HL-60 (cell line): ENCODE measurements around the gene PIGZ.

ENCODE experiments used
- DNase-seq, 2 experiments: peaks; one replicate each; pipeline ENCODE4 v3.0.0-alpha.2; 2010 to 2020; ENCODE audit warnings: low read depth in 1 of 2, low spot score in 1 of 2
- H3K27ac ChIP-seq: fragments of 250-450 bp; sonication (Bioruptor Pico); replicated peaks from 2 replicates; pipeline ENCODE4 v1.5.1; 2020; ENCODE audit warnings: mild to moderate bottlenecking, moderate library complexity
- H3K27me3 ChIP-seq: fragments of 250-450 bp; sonication (Bioruptor Pico); 2 replicates; pipeline ENCODE4 v1.5.1; 2021; ENCODE audit warnings: mild to moderate bottlenecking, moderate library complexity; ENCODE audit not compliant: insufficient read depth, poor library complexity, severe bottlenecking
- H3K4me3 ChIP-seq: replicated peaks from 2 replicates; pipeline ENCODE4 v1.5.1; 2011; ENCODE audit warnings: mild to moderate bottlenecking, control low read depth, low read length; ENCODE audit not compliant: insufficient read depth
- GABPA ChIP-seq: IDR thresholded peaks from 2 replicates; pipeline ENCODE4 v1.6.1; 2012; ENCODE audit warnings: low read depth
- POLR2AphosphoS5 ChIP-seq: IDR thresholded peaks from 2 replicates; pipeline ENCODE4 v1.6.1; 2012; ENCODE audit warnings: low read depth
- SPI1 ChIP-seq: IDR thresholded peaks from 2 replicates; pipeline ENCODE4 v1.6.1; 2012; ENCODE audit warnings: low read depth, mild to moderate bottlenecking, borderline replicate concordance
- TF ChIP-seq, protein P1 (sequence below): IDR thresholded peaks from one replicate; pipeline ENCODE4 v1.5.1; 2011; ENCODE audit warnings: low read length, control low read depth, inconsistent platforms; ENCODE audit not compliant: insufficient read depth
- TF ChIP-seq, protein P2 (sequence below): IDR thresholded peaks from 2 replicates; pipeline ENCODE4 v1.6.1; 2012; ENCODE audit warnings: low read depth; ENCODE audit not compliant: insufficient replicate concordance

The PIGZ gene

DNA sequence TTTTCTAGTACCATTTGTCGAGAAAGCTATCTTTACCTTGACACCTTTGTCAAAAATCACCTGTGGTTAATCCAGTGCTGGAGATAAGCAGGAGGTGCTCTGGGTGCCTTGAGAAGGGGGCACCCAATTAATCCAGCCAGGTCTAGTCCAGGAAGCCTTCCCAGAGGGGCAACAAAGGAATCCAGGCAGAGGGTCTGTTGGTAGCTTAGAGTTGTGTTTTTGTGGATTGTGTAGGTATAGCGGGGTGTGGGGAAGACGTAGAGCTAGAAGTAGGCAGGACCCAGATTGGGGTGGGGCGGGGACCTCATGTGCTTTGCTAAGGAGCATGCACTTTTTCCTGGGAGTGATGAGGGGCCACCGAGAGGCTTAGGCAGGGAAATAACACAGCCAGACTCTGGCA, 6.0 kb upstream of the PIGZ start:
- Histone ChIP-seq H3K4me3 (no peak overlapping the region), H3K27ac (no peak overlapping the region), H3K27me3 (no peaks in the 10 kb centered on the region)
- no peak for TF ChIP-seq GABPA
- TF ChIP-seq, protein P1, sequence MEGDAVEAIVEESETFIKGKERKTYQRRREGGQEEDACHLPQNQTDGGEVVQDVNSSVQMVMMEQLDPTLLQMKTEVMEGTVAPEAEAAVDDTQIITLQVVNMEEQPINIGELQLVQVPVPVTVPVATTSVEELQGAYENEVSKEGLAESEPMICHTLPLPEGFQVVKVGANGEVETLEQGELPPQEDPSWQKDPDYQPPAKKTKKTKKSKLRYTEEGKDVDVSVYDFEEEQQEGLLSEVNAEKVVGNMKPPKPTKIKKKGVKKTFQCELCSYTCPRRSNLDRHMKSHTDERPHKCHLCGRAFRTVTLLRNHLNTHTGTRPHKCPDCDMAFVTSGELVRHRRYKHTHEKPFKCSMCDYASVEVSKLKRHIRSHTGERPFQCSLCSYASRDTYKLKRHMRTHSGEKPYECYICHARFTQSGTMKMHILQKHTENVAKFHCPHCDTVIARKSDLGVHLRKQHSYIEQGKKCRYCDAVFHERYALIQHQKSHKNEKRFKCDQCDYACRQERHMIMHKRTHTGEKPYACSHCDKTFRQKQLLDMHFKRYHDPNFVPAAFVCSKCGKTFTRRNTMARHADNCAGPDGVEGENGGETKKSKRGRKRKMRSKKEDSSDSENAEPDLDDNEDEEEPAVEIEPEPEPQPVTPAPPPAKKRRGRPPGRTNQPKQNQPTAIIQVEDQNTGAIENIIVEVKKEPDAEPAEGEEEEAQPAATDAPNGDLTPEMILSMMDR: no peak
- DNase-seq: no peak

DNA sequence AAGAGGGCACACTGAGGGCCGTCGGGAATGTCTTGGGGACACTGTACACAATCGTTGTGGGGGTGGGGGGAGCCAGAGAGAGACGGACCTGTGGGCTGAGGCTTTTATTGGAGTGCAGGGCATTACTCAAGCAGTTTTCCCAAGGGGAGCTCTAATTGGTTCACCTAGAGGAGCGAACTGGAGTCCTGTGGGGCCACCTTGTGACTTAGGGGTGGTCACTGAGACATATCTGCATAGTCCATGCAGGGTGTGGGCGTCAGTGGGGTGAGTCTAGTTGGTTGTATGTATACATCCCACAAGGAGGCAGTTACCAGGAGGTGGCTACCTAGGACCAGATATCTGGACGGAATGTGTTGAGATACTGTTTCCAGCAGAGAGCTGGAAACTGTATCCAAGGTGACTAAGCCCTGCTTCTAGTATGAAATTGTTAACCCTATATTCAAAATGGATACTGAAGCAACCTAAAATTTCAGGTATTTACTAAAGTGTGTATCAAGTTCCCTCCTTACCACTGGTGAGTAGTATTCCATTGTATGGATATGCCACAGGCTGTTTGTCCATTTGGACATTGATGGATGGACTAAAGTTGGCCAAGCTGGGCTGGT, 2.6 kb upstream of the PIGZ start:
- Histone ChIP-seq H3K27ac (no peak overlapping the region), H3K4me3 (no peak overlapping the region), H3K27me3 (no peaks in the 10 kb centered on the region)
- no peak for DNase-seq
- TF ChIP-seq SPI1 (no peak), GABPA (no peak), POLR2AphosphoS5 (no peak)
- TF ChIP-seq, protein P2, sequence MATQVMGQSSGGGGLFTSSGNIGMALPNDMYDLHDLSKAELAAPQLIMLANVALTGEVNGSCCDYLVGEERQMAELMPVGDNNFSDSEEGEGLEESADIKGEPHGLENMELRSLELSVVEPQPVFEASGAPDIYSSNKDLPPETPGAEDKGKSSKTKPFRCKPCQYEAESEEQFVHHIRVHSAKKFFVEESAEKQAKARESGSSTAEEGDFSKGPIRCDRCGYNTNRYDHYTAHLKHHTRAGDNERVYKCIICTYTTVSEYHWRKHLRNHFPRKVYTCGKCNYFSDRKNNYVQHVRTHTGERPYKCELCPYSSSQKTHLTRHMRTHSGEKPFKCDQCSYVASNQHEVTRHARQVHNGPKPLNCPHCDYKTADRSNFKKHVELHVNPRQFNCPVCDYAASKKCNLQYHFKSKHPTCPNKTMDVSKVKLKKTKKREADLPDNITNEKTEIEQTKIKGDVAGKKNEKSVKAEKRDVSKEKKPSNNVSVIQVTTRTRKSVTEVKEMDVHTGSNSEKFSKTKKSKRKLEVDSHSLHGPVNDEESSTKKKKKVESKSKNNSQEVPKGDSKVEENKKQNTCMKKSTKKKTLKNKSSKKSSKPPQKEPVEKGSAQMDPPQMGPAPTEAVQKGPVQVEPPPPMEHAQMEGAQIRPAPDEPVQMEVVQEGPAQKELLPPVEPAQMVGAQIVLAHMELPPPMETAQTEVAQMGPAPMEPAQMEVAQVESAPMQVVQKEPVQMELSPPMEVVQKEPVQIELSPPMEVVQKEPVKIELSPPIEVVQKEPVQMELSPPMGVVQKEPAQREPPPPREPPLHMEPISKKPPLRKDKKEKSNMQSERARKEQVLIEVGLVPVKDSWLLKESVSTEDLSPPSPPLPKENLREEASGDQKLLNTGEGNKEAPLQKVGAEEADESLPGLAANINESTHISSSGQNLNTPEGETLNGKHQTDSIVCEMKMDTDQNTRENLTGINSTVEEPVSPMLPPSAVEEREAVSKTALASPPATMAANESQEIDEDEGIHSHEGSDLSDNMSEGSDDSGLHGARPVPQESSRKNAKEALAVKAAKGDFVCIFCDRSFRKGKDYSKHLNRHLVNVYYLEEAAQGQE: no peak
- TF ChIP-seq, protein P1: no peak

DNA sequence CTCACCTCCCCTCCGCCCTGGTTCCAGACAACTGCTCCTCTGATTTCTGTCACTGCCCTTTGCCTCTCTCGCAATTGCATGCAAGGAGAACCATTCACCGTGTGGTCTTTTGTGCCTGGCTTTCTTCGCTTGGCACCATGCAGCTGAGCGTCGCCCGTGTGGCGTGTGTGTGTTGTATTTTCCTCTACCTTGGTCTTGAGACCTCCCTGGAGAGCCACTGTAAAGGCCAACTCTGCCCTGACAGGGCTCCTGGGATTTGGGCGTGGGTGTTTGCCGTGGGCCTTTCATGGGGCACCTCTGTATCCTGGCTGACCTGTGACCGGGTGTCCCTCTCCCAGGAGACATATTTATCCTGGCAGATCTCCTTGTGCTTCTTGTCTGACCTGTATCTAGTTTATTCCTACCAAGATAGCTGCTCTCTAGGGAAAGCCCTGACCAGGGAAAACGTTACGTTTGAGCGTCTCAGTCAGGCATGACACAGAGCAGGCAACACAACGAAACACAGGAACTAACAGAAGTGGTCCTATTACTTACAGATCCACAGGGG, 2.0 kb upstream of the PIGZ start:
- H3K27ac ChIP-seq: no peak overlapping the region
- no peak for DNase-seq
- TF ChIP-seq, protein P2: no peak
- TF ChIP-seq POLR2AphosphoS5: no peak
- H3K4me3 ChIP-seq: no peak overlapping the region
- no peaks in the 10 kb centered on the region for H3K27me3 ChIP-seq

DNA sequence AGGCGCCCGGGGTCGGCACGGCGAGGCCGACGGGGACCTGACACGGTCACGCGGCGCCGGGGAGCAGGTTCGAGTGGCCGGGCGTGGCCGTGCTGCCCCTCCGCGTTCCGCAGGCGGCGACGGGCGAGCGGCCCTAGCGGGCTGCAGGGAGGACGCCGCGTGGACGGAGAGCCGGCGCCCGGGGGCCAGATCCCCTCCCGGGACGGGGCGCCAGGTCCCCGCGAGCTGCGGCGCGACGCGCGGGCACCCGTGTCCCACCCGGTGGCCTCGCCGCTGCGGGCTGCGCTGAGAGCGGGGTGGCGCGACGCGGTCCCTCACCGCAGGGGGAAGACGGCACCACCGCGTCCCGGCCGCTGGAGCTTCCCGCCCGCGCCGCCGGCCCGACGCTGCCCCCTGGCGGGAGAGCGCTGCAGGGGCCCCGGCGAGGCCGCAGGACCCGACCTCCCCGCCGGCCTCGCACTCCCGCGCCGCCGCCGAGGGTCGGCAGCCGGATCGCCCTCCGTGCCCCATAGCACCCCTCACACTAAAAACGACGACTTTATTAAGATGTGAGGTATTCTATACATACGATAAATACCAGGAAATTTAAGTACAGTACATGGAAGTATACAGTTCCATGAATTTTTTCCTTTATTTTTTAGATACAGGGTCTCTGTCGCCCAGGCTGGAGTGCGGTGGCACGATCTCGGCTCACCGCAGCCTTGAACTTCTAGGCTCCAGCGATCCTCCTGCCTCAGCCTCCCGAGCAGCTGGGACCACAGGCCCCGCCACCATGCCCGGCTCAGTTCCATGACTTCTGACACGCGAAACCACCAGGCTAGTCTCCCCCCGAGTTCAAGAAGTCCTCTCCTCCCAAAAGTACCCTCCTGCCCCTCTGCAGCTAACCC, 1.3 kb upstream of the PIGZ start:
- H3K27me3 ChIP-seq: no peaks in the 10 kb centered on the region
- TF ChIP-seq, protein P1: peak; percentile 19
- TF ChIP-seq GABPA: no peak
- peak overlapping the region; percentile 64 for H3K4me3 ChIP-seq
- H3K27ac ChIP-seq: peak overlapping the region; percentile 97
- peak; percentile 50 to 56 for DNase-seq
